ENCODE results near the gene GPR108.
"Not testable (repeated sequence)": the region's sequence is repeated elsewhere in the genome, so short reads cannot be mapped to it uniquely, and the experiment has no call there.

GPR108 gene

GRCh38 chr19:6718741-6719539, 18.4 kb downstream of the GPR108 start:
- no peak for DNase-seq

GRCh38 chr19:6718111-6718740, 19.2 kb downstream of the GPR108 start:
- DNase-seq, result no peak

GRCh38 chr19:6717441-6717971, 19.9 kb downstream of the GPR108 start:
- DNase-seq, result no peak

GRCh38 chr19:6717036-6717435, 20.3 kb downstream of the GPR108 start:
- DNase-seq, result no peak

- DNase-seq, result no peak
Measured at GRCh38 chr19:6716610-6716970, 20.8 kb downstream of the GPR108 start.

- DNase-seq, result no peak
Measured at GRCh38 chr19:6714749-6715555, 22.4 kb downstream of the GPR108 start.

GRCh38 chr19:6713773-6714692, 23.3 kb downstream of the GPR108 start:
- no peak for DNase-seq

GRCh38 chr19:6712692-6713670, 24.4 kb downstream of the GPR108 start:
- no peak for DNase-seq

- no peak for DNase-seq
Measured at GRCh38 chr19:6712231-6712630, 25.1 kb downstream of the GPR108 start.

GRCh38 chr19:6711605-6712004, 25.8 kb downstream of the GPR108 start:
- no peak for DNase-seq

- DNase-seq, result no peak
Measured at GRCh38 chr19:6711078-6711361, 26.4 kb downstream of the GPR108 start.

- DNase-seq, result no peak
Measured at GRCh38 chr19:6710273-6711077, 26.9 kb downstream of the GPR108 start.

GRCh38 chr19:6709549-6709948, 27.8 kb downstream of the GPR108 start:
- DNase-seq, result no peak

- not testable (repeated sequence) for DNase-seq
Measured at GRCh38 chr19:6708913-6709312, 28.5 kb downstream of the GPR108 start.

- no peak for DNase-seq
Measured at GRCh38 chr19:6708346-6708745, 29.0 kb downstream of the GPR108 start.

GRCh38 chr19:6707658-6708018, 29.7 kb downstream of the GPR108 start:
- DNase-seq, result no peak

GRCh38 chr19:6707011-6707657, 30.2 kb downstream of the GPR108 start:
- no peak for DNase-seq

- DNase-seq, result no peak
Measured at GRCh38 chr19:6706633-6706958, 30.8 kb downstream of the GPR108 start.

- no peak for DNase-seq
Measured at GRCh38 chr19:6705931-6706632, 31.3 kb downstream of the GPR108 start.
